Adipose tissue (tissue), 3 donors: ENCODE results near the gene SYT1. TPM values are rescaled to one million over a fixed set of nuclear protein-coding genes. Genes with fewer than 3 reads are reported as not detected.

Experiments
- H3K27ac ChIP-seq: one replicate; pipeline ENCODE4 v1.5.1; 2013; ENCODE audit warnings: low read depth, low read length
- WGBS, 3 donors: extraction: QIAGEN DNeasy Blood & Tissue Kit; methylation state at CpG; one replicate each; pipeline ENCODE4 v1.1.7; 2013; 5-methylcytosine and 5-hydroxymethylcytosine counted together
- polyA plus RNA-seq, 3 donors: library from polyadenylated mRNA; stranded (reverse); fragments of 200-250 nt; gene quantifications; one replicate each; pipeline ENCODE4 v1.2.3, GENCODE V29; 2013
- donor health status: healthy with polysubstance abuse.
- donor health status: Bipolar disorder and iron deficiency.
- donor health status: healthy.

The SYT1 gene
- polyA plus RNA-seq, 3 donors, result 0.10 to 0.59 (median 0.22) TPM

DNA sequence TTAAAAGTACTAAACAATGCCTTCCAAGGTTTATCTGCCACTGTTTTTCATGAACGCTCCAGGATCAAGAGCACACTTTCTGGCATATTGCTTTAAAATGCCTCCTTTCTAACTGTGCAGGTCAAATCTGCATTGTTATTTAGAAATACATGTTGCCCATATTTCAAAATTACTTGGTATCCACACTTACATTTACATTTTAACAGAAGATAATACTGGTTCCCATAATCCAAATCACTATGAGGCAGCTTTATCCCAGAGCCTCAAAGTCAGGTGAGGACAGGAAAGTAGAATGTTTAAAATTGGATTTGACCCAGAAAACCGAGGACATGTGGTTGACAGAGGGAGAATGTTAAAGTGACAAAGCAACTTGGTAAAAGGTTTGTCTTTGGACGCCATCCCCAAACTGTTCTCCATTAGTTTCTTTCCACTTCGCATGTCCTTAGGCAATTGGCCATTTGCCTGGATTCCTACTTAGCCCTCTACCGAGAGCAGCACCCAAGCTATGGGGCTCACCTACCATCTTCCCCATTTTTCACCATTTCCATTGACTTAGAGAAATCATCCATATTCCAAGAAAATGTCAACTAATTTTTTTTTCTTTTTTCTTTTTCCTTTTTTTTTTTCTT lies 473.2 kb downstream of the SYT1 start:
- H3K27ac ChIP-seq, result no peak overlapping the region
- 81 to 87% (median 85%) methylated on average over 5 of the region's 5 CpGs for WGBS, 3 donors

DNA sequence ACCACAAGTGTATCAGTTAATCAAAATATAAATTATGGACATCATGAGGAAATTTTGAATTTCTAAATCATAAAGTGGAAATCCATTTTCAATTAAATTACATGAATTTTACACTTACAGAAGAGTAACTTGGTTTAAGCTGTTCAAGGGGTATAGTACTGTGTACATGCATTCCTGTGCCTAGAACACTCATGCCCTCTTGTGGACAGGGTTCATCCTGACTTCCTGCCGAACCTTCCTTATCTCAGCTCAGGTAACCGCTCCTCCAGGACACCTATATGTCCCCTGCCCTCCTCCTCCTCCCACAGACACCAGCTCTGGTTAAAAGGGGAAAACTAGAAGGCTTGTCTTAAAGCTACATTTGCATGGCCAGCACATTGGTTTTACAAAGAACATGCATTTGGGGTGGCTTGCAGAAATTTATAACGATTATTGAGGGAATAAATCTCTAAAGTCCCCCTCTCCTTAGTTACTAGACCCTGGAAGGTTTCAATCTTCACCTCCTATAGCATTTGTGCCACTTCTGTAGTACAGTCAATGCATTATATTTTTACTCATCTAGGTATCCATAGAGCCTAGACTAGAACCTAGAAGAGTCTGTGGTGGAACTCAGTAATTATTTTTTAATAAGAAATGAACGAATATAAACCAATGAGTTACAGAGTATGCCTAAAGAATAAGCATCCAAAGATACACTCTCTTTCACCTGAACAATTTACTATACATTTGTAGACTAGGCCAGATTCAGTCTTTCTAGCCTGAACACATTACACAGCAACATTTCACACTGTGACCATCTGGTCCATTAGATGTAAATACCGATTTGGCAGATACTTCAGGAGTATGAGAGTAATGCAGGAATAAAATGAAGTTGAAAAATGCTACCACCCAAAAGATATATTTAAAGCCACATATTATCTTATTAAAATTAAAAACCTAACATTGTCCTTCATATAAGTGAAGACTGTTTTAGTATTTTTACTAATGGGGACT lies 480.6 kb downstream of the SYT1 start:
- 49 to 67% (median 61%) methylated on average over 5 of the region's 5 CpGs for WGBS, 3 donors
- H3K27ac ChIP-seq, result no peak overlapping the region

DNA sequence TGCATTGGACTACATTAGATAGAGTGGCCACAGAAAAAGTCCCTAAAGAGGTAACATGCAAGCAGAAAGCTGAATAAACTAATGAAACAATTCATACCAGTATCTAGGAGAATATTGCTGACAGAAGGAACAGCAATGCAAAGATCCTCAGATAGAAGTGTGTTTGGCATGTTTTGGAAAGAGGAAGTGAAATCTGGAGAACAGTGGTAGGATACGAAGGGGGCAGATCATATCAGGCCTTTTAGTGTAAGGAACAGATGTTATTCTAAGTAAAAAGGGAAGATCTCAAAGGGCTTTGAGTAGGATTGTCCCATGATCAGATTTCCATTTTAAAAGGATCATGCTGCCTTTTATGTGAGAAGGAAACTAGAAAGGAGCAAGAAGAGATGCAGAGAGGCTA lies 483.3 kb downstream of the SYT1 start:
- WGBS, 3 donors, result 35 to 57% (median 47%) methylated on average over 1 of the region's 1 CpG
- no peak overlapping the region for H3K27ac ChIP-seq

DNA sequence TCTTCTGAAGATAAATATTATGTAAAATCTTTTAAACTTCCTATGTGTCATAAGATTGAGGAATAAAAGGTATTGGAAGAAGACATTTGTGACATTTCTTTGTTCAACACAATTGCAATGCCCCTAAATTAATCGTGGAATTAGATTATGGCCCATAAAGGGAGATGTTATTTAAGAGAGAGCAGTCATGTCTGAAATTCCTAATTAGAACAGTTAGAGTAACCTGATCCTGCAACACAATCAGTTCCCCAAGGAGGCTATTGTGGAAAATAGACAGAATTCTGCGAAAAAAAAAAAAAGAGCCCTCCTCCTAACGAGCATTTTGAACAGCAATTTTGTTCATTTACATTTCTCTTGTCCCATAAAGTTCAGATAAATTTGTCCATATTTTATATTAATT lies 486.7 kb downstream of the SYT1 start:
- H3K27ac ChIP-seq, result no peak overlapping the region
- WGBS, 3 donors, result 74 to 85% (median 77%) methylated on average over 3 of the region's 3 CpGs

DNA sequence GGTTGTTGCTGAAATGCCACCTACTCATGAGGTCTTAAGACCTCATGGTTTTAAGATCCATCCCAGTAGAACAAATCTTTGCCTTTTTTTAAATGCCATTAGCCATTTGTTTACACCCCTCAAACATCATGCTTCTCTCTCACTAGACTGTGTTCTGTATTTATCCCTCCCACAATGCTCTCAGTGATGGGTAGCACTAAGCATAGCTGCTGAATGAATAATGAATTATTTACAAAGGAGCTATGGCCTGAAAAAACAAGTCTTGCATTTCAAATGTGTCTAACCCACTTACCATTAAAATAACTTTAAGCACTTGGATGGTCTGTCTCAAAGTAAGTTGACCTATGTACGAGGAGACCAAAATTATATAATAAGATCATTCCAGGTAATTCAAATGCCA lies 491.6 kb downstream of the SYT1 start:
- no peak overlapping the region for H3K27ac ChIP-seq
- WGBS, 3 donors, result 85 to 95% (median 87%) methylated on average over 1 of the region's 1 CpG

DNA sequence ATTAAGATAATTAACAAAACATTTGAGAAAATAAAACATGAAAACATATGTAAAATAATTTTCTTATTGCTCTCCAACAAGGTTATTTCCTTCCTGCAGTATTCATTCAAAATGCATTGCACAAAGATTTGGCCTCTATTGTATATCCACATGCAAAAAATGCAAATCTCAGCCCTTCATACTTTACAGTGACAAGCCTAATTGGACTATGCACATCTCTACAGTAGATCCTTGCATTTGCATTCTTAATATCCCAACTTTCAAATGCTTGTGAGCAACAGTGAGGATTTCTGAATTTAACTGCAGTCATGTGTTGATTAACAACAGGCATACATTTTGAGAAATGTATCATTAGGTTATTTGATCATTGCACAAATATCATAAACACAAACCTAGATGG lies 492.5 kb downstream of the SYT1 start:
- H3K27ac ChIP-seq, result no peak overlapping the region

DNA sequence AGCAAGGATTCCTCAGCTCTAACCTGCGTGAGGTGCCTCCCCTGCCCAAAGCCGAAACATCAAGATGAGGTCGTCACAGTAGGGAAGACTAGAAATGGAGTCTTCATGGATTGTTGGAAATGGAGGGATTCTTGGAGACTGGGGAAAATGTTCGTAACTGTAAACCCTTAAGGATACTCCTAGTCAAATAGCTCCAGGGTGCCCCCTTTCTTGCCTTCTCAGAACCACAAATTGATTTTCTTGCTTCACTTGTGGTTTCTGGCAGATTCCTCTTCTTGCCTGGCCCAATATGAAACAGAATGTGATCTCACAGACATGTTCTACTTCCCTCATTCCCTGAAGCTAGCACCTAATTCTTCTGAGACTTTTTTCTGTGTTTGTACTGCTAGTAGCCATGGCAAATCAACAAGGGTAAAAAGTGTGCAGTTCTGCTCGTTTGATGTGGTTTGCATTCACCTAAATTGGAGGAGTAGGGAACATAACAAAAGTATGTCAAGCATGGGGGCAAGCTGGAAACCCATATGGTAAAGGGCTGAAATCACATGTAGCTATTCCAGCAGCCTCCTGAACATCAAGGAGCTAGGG lies 494.2 kb downstream of the SYT1 start:
- 68 to 93% (median 91%) methylated on average over 5 of the region's 5 CpGs for WGBS, 3 donors

DNA sequence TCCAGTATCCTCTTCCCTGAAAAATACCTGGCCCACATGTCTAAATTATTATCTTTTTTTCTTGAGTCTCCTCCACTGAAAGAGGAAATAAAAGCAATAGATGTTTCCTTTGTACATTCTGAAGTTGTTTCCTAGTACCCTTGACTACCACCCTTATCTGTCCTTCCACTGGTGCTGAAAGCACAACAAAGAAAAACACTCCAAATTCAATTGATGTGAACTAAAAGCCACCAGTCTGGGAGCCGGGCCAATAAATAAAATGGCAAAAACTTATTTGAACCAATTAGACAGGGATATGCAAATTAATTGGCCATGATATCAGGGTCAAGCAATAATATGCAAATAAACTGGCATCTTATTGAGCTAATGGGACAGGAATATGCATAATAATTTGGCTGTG lies 495.7 kb downstream of the SYT1 start:
- 49 to 82% (median 59%) methylated on average over 1 of the region's 1 CpG for WGBS, 3 donors
- no peak overlapping the region for H3K27ac ChIP-seq

More for the DNA sequence above, 494.2 kb downstream of the SYT1 start:
- no peak overlapping the region for H3K27ac ChIP-seq

DNA sequence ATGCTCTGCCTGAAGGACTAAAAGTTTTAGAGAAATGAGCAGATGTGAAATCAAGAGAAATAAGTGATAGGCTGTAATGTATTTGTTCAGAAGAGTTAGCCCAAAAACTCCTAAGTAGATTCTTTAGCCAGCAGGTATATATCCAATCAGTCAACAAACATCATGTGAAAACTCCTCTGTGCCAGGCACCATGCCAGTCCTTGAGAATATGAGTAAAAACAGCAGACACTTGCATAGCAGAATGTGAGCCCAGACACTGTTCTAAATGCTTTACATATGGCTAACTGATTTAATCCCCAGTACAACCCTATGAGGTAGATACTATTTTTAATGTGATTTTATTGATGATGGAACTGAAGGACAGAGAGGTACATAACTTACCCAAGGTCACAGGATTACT lies 496.4 kb downstream of the SYT1 start:
- no peak overlapping the region for H3K27ac ChIP-seq

DNA sequence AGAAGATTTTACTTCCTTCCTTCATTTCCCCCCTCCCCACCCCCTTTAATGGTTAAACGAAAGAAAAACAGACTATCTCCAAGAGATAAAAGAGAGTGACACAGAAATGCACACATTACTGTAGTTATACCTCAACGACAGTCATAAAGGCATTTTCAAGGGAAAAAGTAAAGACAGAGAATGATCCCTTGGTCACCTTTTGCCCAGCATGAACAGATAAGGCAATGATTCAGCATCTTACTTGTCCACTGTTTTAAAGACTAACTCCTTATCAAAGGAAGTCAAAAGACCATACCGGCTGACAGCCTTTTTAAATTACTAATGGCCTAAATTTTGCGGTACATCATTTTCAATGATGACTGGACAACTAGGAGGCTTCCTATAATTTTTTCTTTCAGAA lies 499.6 kb downstream of the SYT1 start:
- 60 to 80% (median 77%) methylated on average over 4 of the region's 4 CpGs for WGBS, 3 donors
- no peak overlapping the region for H3K27ac ChIP-seq

DNA sequence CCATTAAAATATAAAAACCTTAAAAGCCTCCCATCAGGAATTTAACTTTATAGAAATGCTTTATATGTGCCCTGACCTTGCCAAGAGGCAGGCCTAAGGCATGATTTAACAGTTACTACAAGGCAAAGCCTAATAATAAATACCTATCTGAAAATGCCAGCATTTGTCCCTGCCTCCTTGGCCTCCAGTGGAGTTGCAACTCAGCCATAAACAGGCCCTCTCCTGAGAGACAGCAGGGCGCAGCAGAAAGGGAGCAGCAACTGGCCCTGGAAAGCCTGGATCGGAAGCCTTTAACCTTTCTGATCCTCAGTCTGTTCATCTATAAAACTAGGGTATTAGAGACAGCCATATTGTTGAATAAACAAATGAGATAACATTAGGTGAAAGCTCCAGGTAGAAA lies 501.8 kb downstream of the SYT1 start:
- no peak overlapping the region for H3K27ac ChIP-seq
- 90 to 95% (median 92%) methylated on average over 2 of the region's 2 CpGs for WGBS, 3 donors

DNA sequence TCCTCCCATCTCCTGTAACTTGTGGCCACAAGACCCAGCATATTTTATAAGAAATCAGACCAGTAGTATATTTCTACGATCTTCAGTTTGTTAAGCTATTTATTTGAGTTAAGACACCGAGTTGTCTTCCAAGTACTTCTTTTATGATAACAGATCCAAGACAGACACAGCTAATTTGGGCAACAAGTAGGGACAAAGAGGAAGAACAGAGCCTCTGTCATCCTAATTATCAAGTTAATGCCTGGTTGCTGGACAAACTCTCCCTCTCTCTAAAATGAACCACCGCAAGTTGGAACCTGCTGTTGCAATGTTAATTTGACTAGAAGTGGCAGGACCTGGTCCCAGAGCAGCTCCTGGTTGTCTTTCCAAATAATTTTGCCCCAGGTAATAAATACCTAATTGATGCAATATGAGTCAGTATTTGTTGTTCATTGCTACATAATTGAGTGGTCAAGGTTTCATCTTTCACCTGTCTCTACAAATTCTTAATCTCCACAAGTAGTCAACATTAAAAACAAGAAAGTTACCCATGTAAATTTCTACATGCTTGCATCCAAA lies 502.5 kb downstream of the SYT1 start:
- WGBS, 3 donors, result 80 to 86% (median 85%) methylated on average over 3 of the region's 3 CpGs

DNA sequence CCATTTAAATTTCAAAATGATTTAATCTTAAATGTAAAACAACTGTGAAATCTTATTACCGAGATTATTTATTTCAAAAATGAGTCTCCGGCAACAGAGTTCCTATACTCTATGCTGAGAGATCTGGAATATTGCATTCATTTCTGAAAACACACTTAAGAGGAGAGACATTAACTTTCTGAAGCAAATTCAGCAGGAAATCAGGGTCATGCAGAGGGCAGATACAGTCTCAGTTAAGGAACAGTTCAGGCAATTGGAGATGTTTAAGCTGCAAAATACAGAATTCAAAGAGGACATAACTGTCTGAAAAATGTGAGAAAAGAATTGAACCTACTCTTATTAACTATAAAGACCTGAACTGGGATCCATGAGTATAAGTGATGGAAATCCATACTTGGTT lies 505.4 kb downstream of the SYT1 start:
- 44 to 75% (median 56%) methylated on average over 2 of the region's 2 CpGs for WGBS, 3 donors
- H3K27ac ChIP-seq, result no peak overlapping the region

More for the DNA sequence above, 502.5 kb downstream of the SYT1 start:
- H3K27ac ChIP-seq, result no peak overlapping the region

DNA sequence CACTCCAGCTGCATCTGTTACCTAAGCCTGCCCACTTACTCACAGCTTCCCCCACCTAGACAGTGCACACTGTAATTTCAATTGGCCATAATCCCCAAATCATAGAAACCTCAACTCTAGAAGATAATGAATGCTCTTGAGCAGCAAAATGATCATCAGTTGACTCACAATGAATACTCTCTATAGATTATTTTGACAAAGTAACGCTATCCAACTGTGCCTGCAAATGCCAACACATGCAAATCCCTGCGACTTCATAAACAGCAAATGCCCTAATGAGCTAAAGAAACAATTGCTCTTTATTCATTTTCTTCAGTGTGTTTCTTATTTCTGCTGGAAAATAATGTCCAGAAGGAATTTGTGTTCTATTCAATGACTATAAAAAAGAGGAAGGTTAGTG lies 506.7 kb downstream of the SYT1 start:
- no peak overlapping the region for H3K27ac ChIP-seq
- WGBS, 3 donors, result 83 to 97% (median 95%) methylated on average over 2 of the region's 2 CpGs

DNA sequence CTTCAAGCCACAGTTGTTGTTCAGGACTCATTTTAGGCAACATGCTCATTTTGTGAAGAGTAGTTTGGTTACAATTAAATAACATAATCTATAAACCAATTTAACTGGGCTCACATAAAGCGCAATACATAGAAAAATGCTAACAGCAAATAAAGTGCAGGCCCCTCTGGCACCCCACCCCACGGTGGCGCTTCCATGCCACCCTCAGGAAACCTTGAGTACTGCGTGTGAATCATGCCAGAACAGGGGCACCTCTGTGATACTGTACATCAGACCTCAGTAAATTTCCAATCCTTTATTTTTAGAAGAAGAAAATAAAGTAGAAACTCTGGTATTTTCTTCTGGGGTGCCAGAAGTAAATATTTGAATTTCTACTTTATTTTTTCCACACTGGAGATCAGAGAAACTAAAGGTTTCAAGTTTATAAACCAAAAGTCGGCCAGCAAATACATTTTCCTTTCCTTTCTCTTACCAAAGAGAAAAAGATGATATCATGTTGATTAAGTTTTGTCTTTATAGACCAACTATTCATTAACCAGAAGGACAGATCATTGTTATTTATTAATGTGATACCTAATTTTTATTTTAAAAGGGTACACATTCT lies 509.4 kb downstream of the SYT1 start:
- 60 to 75% (median 63%) methylated on average over 5 of the region's 5 CpGs for WGBS, 3 donors
- no peak overlapping the region for H3K27ac ChIP-seq

DNA sequence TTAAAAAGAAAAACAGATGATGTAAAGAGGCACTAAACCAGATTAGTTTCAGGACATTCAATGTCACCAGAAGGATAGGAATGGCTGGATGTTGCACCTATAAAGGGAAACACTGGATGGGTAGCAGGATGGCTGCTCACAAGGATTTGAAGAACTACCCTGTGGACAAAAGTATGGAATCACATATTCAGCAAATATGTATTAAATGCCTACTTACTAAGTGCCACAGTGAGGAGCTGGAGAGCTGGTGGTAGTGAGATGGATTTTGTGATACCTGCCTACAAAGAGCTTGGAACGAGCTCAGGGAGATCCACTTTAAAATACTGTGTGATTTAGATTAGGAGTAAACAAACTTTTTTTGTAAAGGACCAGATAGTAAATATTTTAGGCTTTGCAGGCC lies 510.0 kb downstream of the SYT1 start:
- WGBS, 3 donors, result 79 to 91% (median 82%) methylated on average over 1 of the region's 1 CpG
- no peak overlapping the region for H3K27ac ChIP-seq

DNA sequence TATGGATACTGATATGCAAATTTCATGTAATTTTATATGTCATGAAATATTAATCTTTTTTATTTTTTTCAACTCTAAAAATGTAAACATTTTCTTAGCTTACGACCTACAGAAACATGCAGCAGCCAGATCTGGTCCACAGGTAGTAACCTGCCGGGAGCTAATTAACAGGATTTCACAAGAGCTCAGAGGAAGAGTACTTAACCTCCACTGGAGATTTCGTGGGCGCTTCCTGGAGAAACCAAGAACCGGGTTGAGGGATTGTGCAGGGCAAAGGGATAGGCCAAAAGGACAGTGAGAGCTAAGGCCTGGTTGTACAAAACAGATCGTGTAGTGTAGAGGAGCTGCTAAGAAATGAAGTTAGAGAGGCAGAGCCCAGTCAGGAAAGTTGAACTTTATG lies 510.5 kb downstream of the SYT1 start:
- WGBS, 3 donors, result 68 to 77% (median 72%) methylated on average over 6 of the region's 6 CpGs
- H3K27ac ChIP-seq, result no peak overlapping the region

DNA sequence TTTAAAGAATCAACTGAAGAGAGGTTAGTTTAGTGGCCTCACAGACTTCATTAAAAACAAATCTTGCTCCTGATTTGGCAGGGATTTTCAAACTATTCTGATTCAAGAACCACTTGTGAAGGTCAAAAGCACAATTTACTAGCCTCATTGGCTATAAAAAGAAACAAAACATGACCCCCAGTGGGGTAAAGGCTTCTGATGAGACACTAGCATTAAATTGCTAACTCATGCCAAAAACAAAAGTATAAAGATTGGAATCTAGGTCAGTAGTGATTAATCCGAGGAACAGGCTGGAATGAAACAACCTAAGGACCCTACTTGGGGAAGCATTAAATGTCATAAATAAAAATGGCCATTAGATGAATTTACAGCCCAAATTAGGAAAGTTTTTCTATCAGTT lies 513.9 kb downstream of the SYT1 start:
- WGBS, 3 donors, result 56 to 62% (median 58%) methylated on average over 1 of the region's 1 CpG
- H3K27ac ChIP-seq, result no peak overlapping the region

DNA sequence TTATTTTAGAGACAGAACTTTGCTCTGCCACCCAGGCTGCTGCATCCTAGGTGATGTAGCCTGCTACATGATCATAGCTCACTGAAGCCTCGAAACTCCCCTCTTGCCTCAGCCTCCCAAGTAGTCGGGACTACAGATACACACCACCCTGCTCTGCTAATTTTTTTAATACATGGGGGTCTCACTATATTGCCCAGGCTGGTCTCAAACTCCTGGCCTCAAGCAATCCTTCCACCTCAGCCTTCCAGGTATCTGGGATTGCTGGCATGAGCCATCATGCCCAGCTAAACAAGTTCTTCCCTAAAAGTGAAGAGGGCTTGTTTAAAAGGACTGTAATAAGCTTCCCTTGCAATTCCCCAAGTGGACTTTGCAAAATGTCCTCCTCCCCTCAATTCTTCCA lies 515.8 kb downstream of the SYT1 start:
- no peak overlapping the region for H3K27ac ChIP-seq
- WGBS, 3 donors, result 82 to 100% (median 89%) methylated on average over 2 of the region's 2 CpGs
